GF-D8 (cell line): ENCODE results near the gene ATAD2B.
"Not testable (repeated sequence)": the region's sequence is repeated elsewhere in the genome, so short reads cannot be mapped to it uniquely, and the experiment has no call there.

ENCODE experiments used
- DNase-seq: peaks from one replicate; lab custom pipeline; 2025; lab: John Stamatoyannopoulos, UW

The ATAD2B gene

GRCh38 chr2:23789012-23789411, 137.9 kb downstream of the ATAD2B start:
- no peak for DNase-seq

GRCh38 chr2:23788100-23788499, 138.8 kb downstream of the ATAD2B start:
- DNase-seq, result peak; percentile 63

GRCh38 chr2:23784971-23785370, 142.0 kb downstream of the ATAD2B start:
- DNase-seq, result no peak

- no peak for DNase-seq
Measured at GRCh38 chr2:23782646-23783045, 144.3 kb downstream of the ATAD2B start.

GRCh38 chr2:23782126-23782525, 144.8 kb downstream of the ATAD2B start:
- DNase-seq, result no peak

- DNase-seq, result not testable (repeated sequence)
Measured at GRCh38 chr2:23780465-23780864, 146.5 kb downstream of the ATAD2B start.

GRCh38 chr2:23777826-23778225, 149.1 kb downstream of the ATAD2B start:
- no peak for DNase-seq

GRCh38 chr2:23776021-23776420, 150.9 kb downstream of the ATAD2B start:
- DNase-seq, result no peak

- no peak for DNase-seq
Measured at GRCh38 chr2:23772684-23773083, 154.2 kb downstream of the ATAD2B start.

- no peak for DNase-seq
Measured at GRCh38 chr2:23772056-23772455, 154.9 kb downstream of the ATAD2B start.

GRCh38 chr2:23769364-23769763, 157.6 kb downstream of the ATAD2B start:
- DNase-seq, result no peak

GRCh38 chr2:23767876-23768621, 158.9 kb downstream of the ATAD2B start:
- DNase-seq, result no peak

- DNase-seq, result no peak
Measured at GRCh38 chr2:23762141-23762540, 164.8 kb downstream of the ATAD2B start.

GRCh38 chr2:23761638-23762037, 165.3 kb downstream of the ATAD2B start:
- DNase-seq, result no peak

GRCh38 chr2:23760736-23761135, 166.2 kb downstream of the ATAD2B start:
- DNase-seq, result no peak

GRCh38 chr2:23757686-23758433, 169.1 kb downstream of the ATAD2B start:
- no peak for DNase-seq

- DNase-seq, result no peak
Measured at GRCh38 chr2:23756593-23757292, 170.2 kb downstream of the ATAD2B start.

GRCh38 chr2:23754970-23755369, 172.0 kb downstream of the ATAD2B start:
- no peak for DNase-seq

- no peak for DNase-seq
Measured at GRCh38 chr2:23753291-23754010, 173.5 kb downstream of the ATAD2B start.

- DNase-seq, result no peak
Measured at GRCh38 chr2:23751747-23752265, 175.1 kb downstream of the ATAD2B start.

GRCh38 chr2:23746141-23746863, 180.6 kb downstream of the ATAD2B start:
- DNase-seq, result no peak
